ENCODE measurements around the gene CR1L.
"Not testable (repeated sequence)": the region's sequence is repeated elsewhere in the genome, so short reads cannot be mapped to it uniquely, and the experiment has no call there.

CR1L gene

GRCh38 chr1:207754974-207755700, 110.2 kb downstream of the CR1L start:
- Mint-ChIP-seq H3K27me3 (no peaks in the 10 kb centered on the region), H3K4me3 (no peak overlapping the region), H3K9me3 (ENCODE audit: low read depth) (no peaks in the 10 kb centered on the region), H3K27ac (no peak overlapping the region), H3K36me3 (peaks cover 3% of the 10 kb centered on the region), H3K4me1 (ENCODE audit: low read depth) (peaks cover 62% of the 10 kb centered on the region)

DNA sequence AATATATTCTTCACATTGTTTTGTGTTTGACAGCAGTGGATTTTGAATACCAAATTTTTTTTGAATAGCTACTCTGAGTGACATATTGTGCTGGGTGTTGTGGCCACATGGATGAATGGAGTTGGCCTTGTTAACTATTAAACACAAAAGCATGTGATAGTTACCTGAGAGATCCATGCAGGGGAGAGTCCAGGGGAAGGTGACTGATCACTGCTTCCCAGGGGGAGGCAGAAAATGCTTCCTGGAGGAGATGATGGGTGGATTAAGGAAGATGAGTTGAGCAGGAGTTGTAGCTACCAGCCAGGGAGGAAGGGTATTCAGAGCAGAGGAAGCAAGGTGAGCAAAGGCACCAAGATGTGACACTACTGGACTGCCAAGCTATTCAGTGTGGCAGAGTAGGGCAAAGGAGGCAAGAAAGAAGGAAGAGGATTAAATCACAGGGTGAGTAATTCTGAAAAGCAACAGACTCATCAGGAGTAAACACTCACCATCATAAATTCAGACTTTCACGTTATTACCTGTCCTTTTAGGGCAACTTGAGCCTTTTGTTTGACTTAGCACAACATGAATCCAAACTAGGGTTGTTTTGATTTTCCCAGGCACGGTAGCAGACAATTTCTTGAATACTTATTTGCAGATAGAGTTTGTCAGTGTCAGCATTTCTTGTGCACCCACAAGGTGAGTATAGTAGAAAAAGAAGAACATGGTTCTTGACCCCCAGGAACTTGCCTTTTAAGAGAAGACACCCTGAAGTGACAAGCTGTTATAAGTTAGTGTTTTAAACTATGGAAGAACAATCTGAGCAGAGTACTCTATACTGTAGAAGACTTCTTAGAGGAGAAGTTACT, 111.1 kb downstream of the CR1L start:
- Mint-ChIP-seq H3K4me1 (ENCODE audit: low read depth) (peaks cover 54% of the 10 kb centered on the region), H3K27ac (peak overlapping the region; percentile 56), H3K36me3 (peaks cover 6% of the 10 kb centered on the region)

GRCh38 chr1:207762622-207763021, 117.7 kb downstream of the CR1L start:
- no peak overlapping the region for H3K4me3 Mint-ChIP-seq
- H3K27ac Mint-ChIP-seq = no peak overlapping the region
- peaks cover 27% of the 10 kb centered on the region for H3K36me3 Mint-ChIP-seq
- no peaks in the 10 kb centered on the region for H3K9me3 Mint-ChIP-seq (ENCODE audit: low read depth)
- H3K4me1 Mint-ChIP-seq (ENCODE audit: low read depth) = peaks cover 6% of the 10 kb centered on the region
- H3K27me3 Mint-ChIP-seq = no peaks in the 10 kb centered on the region

More for the DNA sequence above, 111.1 kb downstream of the CR1L start:
- Mint-ChIP-seq H3K9me3 (ENCODE audit: low read depth) (no peaks in the 10 kb centered on the region), H3K27me3 (no peaks in the 10 kb centered on the region), H3K4me3 (no peak overlapping the region)

- H3K36me3 Mint-ChIP-seq = peaks cover 28% of the 10 kb centered on the region
These were observed 118.2 kb downstream of the CR1L start for GRCh38 chr1:207763091-207763490.

DNA sequence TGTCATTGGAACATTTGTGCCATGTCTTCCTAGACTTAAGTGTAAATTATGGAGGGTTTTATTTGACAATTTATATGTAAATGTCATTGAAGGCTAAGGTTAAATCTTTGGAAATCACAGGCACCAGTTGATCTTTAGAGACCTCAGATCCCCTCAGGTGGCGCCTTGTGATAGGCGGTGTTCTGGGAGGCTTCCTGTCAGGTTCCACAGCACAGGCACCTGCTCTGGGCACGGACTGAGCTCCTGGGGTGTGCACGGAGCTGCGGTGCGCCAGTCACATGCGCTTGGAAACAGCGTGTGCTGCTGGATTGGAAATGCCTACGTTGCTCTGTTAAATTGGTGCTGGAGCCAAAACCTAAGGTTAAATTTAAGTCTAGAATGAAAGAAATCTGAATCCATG, 119.0 kb downstream of the CR1L start:
- peaks cover 6% of the 10 kb centered on the region for H3K4me1 Mint-ChIP-seq (ENCODE audit: low read depth)
- no peak overlapping the region for H3K27ac Mint-ChIP-seq
- no peaks in the 10 kb centered on the region for H3K9me3 Mint-ChIP-seq (ENCODE audit: low read depth)
- H3K36me3 Mint-ChIP-seq = peaks cover 35% of the 10 kb centered on the region
- no peaks in the 10 kb centered on the region for H3K27me3 Mint-ChIP-seq
- no peak overlapping the region for H3K4me3 Mint-ChIP-seq

More at GRCh38 chr1:207763091-207763490, 118.2 kb downstream of the CR1L start:
- H3K27ac Mint-ChIP-seq = no peak overlapping the region
- H3K4me3 Mint-ChIP-seq = no peak overlapping the region
- H3K9me3 Mint-ChIP-seq (ENCODE audit: low read depth) = no peaks in the 10 kb centered on the region
- no peaks in the 10 kb centered on the region for H3K27me3 Mint-ChIP-seq
- peaks cover 5% of the 10 kb centered on the region for H3K4me1 Mint-ChIP-seq (ENCODE audit: low read depth)

DNA sequence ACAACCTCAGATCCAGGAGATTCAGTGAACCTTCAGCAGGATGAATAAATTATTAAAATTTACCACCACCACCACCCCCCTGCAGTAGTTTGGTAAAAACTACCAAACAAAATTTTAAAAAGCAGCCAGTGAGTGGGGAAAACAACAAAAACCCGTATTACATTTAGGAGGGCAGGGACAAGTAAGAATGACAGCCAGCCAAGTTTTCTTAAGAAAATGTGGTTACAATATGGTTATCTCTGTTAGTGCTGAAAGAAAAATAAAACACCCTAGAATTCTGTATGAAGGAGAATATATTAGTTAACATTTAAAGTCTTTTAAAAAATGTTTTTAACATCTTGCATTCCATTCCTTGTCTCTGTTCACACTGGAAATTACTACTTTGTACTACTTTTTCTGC, 121.6 kb downstream of the CR1L start:
- Mint-ChIP-seq H3K4me3 (no peak overlapping the region), H3K4me1 (ENCODE audit: low read depth) (peaks cover 6% of the 10 kb centered on the region), H3K36me3 (peaks cover 41% of the 10 kb centered on the region), H3K27me3 (no peaks in the 10 kb centered on the region), H3K27ac (no peak overlapping the region), H3K9me3 (ENCODE audit: low read depth) (no peaks in the 10 kb centered on the region)

DNA sequence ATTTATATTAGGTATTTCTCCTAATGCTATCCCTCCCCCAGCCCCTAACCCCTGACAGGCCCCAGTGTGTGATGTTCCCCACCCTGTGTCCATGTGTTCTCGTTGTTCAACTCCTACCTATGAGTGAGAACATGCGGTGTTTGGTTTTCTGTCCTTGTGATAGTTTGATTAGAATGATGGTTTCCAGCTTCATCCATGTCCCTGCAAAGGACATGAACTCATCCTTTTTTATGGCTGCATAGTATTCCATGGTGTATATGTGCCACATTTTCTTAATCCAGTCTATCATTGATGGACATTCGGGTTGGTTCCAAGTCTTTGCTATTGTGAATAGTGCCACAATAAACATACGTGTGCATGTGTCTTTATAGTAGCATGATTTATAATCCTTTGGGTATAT, 125.6 kb downstream of the CR1L start:
- H3K27ac Mint-ChIP-seq; H3K27me3 Mint-ChIP-seq; H3K4me3 Mint-ChIP-seq; H3K9me3 Mint-ChIP-seq (ENCODE audit: low read depth): not testable (repeated sequence)
- Mint-ChIP-seq H3K4me1 (ENCODE audit: low read depth) (peaks cover 26% of the 10 kb centered on the region), H3K36me3 (peaks cover 53% of the 10 kb centered on the region)
